ENCODE results near the gene CCNL1.

Gene CCNL1

GRCh38 chr3:157142315-157142714, 17.6 kb downstream of the CCNL1 start:
- no peak for DNase-seq

- DNase-seq: no peak
Observed at GRCh38 chr3:157139938-157140534, 19.9 kb downstream of the CCNL1 start.

GRCh38 chr3:157136647-157137387, 23.1 kb downstream of the CCNL1 start:
- DNase-seq: no peak

DNA sequence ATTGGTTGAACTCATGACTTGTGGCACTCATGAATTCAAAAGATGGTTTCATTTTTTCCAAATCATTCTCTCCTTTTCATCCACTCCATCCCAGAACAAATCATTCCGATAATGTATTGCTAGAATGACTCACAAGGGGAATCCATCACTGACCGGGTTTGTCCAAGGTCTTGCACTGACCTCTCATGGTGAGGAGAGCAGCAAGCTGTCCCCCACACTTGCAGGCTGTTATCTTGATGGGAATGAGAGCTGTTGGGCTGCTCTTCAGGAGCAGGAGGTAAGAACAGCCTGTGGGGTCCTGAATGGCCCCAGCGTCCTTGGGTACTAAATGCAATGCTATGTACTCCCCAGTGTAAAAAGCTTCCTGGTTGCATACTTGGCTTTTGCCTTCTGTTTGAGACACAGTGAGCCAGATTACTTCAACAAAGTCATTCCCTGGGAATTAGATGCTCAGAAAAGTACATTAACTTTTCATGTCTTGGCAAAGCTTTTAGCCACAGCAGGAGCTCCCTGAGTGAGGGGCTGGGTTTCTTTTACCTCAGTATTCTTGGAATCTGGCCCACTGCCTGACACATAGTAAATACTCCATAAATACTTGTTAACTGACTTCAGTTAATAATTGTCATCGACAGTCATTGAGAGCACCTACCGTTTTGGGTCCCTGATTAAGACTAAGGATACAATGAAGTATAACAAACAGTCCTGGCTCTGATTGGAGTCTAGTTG, 24.1 kb downstream of the CCNL1 start:
- no peak for DNase-seq

GRCh38 chr3:157134620-157135191, 25.2 kb downstream of the CCNL1 start:
- DNase-seq: no peak

GRCh38 chr3:157133434-157134320, 26.3 kb downstream of the CCNL1 start:
- no peak for DNase-seq

DNA sequence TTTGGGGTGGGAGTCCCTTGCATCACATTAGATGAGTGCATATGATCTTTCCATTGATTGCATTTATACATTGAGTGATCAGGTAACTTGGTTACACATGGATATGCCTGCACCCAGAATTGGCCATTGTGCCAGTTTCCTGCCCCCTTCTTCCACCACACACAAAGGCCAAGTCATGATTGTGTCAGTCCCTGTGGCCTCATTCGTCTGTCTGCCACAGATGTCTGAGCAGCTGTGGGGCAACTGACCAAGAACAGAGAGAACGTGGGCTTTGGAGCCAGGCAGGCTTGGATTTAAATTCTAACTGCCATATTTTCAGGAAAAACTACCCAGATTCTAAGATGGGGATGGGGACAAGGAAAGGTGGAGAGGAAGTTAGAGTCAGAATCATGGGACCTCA, 27.0 kb downstream of the CCNL1 start:
- no peak for DNase-seq

DNA sequence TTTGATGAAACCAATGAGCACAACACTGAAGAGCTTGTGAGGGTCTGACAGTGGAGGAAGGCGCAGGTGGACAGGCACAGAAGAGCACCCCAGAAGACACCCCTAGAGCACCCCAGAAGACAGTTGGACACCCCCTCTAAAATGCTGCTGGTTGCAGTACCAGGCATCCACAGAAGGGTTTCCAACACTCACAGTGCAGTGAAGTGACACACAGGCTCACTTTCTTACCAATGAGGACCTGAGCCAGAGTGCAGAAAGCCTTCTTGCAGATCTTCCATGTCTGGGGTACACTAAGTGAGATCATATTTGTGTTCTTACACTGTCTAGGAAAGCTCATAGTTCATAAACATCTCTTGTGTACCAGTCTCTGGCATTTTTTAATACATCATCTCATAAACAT, 27.6 kb downstream of the CCNL1 start:
- DNase-seq: no peak

DNA sequence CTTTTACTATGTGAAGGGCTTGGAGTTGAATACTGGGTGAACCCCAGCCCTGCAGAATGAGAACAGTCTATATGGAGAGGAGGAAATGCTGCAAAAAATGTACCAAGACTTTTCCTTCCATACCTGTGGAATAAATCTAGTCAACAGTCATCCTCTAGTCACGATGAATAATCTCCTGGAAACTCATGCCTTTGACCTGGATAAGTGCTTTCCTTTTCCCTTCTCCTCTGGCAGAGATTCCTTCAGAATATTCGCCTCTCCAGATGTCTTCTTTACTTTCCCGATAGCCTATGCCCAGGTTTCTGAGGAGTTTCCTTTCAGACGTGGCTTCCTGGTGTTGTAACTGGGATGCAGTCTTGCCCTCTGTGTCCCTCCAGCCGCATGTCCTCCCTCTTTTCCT, 28.1 kb downstream of the CCNL1 start:
- no peak for DNase-seq

GRCh38 chr3:157130467-157131251, 29.3 kb downstream of the CCNL1 start:
- DNase-seq: peak; percentile 67

DNA sequence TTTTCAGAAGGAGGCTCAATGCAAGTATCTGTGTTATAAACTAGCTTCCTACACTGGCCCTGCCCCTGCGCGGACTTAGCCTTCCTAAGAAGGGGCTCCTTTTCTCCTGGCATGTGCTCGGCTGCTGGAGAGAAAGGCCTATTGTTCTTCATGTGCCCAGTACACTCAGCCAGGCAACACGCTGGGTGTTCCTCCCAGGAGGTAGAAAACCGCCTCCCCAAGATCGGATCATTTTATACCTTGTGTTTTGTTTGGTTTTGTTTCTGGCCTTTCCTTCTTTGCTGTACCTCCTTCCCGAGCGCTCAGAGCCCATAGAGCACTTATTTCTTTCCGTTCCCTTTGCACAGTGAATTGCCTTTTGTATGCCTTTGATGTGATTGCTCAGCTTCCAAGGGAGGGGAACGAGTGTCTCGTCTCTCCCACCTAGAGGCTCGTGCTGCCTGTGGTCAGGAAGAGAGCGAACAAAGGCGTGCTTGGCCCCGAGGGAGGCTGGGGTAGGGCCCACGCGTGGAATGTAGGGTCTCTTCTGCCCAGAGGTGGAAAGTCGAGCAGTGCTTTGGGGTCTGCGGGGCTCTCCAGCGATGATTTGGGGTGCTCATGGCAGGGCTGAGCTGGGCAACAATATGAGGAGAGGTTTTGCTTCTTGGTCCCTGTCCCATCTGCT, 30.0 kb downstream of the CCNL1 start:
- no peak for DNase-seq

DNA sequence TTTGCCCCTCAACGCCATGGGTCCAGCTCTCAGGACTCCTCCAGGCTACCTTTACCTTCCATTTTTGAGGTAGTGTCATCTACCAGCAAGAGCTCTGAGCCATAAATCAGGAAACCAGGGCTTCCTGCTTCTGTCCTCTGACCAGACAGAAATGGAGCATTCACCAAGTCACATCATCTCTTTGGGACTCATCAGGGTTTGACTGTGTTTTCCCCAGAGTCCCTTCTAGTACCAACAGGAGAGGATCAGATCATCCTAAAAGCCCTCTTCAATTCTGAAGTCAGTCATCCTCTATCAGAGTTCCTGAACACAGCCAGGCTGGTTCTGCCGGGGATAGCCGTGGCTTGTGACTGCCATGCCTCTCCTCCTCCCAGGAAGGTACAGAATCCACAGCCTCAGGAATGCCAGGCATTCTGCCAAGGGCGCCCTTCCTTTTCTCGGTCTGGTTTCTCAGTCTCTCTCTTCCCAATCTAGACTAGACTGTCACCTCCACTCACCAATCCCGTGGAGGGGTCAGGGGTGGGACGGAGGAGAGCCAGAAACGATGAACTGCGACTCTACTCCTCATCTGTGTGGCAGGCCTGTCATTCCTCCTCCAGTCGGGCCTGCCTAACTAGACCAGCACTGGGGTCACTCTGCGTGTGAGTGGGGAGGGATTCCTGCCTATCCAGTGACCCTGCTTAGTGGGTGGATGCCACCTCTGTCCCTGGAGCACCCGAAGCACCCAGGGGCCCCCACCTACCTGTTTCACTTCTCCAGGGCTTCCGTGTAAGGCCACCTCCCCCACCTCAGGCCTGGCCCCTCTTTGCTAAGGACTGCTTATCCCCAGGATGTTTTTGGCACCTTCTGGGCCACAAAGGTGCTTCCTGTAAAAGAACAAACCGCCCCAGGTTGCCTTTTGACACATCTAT, 30.9 kb downstream of the CCNL1 start:
- DNase-seq: no peak

GRCh38 chr3:157127831-157128767, 31.8 kb downstream of the CCNL1 start:
- DNase-seq: peak; percentile 43

GRCh38 chr3:157127268-157127667, 32.7 kb downstream of the CCNL1 start:
- no peak for DNase-seq

GRCh38 chr3:157126365-157126764, 33.6 kb downstream of the CCNL1 start:
- no peak for DNase-seq

- DNase-seq: no peak
Observed at GRCh38 chr3:157125101-157125500, 34.8 kb downstream of the CCNL1 start.

DNA sequence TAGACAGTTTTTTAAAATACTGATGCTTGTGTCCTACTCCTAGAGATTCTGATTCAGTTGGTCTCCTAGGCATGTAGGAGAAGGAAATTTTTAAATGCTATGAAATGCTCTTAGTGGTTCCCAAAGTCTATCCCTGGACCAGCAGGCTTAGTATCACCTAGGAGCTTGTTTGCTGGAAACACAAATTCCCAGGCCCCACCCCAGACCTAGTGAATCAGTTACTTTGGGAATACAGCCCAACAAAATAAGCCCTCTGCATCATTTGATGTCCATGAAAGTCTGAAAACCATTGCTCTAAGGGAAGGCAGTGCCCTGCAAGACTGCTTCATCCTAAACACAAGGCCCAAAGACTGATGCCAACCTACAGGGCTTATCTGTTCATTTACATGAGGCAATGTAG, 36.3 kb downstream of the CCNL1 start:
- no peak for DNase-seq

DNA sequence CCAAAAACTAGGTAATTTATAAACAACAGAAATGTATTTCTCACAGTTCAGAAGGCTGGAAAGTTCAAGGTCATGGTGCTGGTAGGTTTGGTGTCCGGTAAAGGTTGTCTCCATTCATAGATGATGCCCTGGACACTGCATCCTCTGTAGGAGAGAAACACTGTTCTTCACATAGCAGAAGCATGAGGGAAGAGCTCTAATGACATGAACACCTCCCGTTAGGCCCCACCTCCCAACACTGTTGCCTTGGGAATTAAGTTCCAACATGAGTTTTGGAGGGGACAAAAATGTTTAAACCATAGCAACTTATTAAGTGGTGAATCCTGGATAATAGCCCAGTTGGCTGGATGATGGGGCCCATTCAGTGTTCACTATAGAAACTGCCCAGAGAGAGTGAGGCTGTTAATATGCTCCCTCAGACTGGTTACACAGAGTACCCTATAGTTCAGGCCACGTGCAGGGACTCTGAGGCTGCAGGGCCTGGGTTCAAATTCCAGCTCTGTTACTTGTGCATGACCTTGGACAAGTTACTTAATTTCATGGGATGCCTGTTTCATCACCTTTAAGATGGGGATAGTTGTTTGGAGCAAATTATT, 37.0 kb downstream of the CCNL1 start:
- DNase-seq: no peak

DNA sequence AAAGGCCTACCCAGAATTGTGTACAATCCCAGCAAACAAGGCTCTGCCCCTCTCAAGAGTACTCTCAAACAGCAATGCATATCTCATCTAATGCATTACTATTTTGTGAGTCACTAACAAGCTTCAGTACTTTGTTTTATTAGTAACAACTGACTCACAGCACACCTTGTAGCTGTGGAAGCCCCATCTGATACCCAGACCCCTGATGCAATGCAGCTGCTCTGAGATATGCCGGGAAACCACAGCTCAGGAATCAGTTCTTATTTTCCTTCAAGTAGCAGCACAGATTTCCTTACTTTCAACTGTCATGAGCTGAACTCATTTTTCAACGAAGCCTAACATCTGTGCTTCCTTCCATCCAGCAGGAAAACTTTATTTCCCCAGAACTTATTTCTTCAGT, 37.8 kb downstream of the CCNL1 start:
- no peak for DNase-seq

Data from activated CD4-positive, alpha-beta T cell treated with anti-CD3 and anti-CD28 coated beads for 1 hour (primary cell).